ENCODE results near the gene TRMT10A.

TRMT10A gene, protein sequence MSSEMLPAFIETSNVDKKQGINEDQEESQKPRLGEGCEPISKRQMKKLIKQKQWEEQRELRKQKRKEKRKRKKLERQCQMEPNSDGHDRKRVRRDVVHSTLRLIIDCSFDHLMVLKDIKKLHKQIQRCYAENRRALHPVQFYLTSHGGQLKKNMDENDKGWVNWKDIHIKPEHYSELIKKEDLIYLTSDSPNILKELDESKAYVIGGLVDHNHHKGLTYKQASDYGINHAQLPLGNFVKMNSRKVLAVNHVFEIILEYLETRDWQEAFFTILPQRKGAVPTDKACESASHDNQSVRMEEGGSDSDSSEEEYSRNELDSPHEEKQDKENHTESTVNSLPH

DNA sequence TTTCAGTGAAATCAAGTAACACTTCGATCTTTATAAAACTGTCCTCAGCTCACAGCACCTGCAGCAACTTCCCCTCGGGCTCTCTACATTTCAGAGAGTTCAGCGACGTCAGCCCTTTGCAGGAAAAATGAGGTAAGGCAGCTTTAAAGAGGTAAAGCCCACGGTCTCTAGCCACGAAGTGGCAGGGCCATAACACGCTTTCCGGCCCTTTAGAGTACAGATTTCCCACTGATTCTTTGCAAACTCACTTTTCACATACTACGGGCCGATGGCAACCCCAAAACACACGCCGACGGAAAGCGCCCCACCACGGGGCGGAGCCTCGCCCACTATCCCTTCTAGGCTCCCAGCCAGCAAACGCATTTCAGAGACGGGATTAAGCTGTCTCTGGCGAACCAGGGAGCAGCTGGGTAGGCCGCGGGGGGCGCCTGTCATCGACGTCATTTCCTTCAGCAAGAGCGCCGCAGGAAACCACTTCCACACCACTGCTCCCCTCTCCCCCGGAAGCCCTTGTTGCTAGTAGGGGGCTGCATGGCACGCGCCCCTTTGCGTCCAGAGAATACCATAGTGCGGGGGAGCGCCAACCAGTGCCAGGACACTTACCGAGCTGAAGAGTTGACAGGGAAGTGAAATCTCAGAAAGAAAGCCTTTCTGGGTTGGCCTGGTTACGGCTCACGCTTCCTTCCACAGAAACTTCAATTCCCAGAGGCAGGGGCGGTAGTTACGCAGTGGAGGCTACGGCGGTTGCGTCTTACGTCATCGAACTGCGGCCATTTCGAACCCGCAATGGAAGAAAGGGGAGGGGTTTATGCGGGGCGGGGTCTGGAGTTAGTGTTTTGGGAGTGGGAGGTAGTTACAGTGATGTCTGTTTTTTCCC lies at the start of gene TRMT10A:
Gene TRMT10A (minus strand): TSS at position 730 of the 877 bp plus-strand sequence. CDS start 4,701 bp downstream, outside the sequence.
- peak; percentile 81 for DNase-seq (ENCODE audit: low read depth)

DNA sequence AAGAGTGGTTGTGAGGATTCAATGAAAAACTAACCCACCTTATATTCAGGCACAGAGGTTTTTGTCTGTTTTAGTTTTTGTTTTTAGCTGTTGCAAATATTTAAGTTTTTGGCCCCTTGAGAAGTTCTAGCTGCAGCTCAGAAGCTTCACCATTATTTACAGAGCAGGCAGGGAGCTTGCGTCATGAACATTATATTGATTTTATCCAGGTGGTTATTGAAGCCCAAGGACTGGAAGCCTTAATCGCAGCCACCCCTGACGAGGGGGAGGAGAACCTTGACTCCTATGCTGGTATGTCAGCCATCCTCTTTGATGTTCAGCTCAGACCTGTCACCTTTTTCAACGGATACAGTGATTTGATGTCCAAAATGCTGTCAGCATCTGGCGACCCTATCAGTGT lies 48.9 kb upstream of the TRMT10A start:
- no peak for DNase-seq (ENCODE audit: low read depth)

DNA sequence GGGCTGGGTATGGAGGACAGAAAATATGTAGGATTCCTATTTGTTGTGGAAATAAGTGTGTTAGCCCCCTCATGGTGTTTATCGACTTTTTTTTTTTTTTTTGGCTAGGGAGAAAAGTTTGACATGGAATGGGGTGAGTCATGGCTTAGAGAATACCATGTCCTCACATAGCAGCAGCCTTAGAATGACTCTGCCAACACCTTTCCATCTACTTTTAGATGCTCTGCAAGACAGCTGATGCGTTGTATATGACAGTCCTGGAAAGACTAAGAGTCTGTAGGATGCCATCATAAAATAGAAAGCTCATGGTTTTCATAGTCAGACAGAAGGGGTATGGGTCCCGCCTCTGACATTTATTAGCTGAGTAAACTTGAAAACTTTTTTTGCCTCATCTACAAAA lies 48.4 kb upstream of the TRMT10A start:
- DNase-seq (ENCODE audit: low read depth) = no peak

DNA sequence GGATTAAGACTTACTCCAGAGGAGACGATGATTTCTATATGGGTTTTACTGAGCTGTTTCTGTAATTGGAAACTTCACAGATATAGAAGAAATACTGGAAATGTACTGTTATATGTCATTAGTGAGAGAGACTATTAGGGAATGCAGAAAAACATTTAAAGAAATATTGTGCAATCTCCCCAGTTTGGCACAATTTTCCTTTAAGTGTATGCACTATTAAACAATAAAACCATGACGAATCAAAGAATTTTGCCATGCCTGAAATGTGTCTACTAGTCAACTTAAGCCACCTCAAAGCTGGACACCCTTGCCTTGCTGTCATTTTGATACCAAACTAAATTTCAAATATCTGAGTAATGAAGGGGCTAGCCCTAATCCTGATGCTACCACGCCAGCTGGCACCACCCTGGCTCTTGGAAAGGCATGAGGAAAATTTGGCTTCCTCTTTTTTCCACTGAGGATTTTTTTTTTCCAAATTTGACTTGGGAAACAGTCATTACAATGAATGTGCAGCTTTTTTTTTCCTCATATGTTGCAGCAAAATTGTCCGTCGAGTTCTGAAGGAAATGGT lies 46.9 kb upstream of the TRMT10A start:
- DNase-seq (ENCODE audit: low read depth) = no peak

DNA sequence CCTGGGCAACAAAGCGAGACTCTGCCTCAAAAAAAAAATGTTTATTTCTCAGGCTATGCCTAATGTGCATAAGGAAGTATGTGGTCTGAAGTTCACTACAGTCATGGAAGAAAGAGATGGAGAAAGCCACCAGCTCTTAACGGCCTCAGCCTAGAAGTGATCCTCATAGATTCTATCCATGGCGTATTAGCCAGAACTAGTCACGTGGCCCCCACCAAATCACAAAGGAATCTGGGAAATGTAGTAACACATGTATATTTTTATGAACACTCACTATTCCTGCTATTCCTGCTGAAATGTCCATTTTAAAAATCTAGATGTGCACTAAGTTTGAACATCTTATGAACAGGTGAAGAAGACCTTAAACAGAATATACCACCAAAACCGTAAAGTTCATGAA lies 44.6 kb upstream of the TRMT10A start:
- DNase-seq (ENCODE audit: low read depth) = no peak

DNA sequence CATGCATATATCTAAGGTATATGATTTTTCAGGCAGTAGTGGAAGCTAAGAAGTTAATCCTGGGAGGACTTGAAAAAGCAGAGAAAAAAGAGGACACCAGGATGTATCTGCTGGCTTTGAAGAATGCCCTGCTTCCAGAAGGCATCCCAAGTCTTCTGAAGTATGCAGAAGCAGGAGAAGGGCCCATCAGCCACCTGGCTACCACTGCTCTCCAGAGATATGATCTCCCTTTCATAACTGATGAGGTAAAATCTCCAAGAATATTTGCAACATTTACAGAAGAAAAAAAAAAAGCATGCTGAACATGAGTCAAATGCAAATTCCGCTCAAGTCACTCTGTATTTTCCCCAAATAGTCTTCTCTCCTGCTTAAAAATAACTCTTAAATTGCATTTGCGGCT lies 42.9 kb upstream of the TRMT10A start:
- DNase-seq (ENCODE audit: low read depth) = no peak

DNA sequence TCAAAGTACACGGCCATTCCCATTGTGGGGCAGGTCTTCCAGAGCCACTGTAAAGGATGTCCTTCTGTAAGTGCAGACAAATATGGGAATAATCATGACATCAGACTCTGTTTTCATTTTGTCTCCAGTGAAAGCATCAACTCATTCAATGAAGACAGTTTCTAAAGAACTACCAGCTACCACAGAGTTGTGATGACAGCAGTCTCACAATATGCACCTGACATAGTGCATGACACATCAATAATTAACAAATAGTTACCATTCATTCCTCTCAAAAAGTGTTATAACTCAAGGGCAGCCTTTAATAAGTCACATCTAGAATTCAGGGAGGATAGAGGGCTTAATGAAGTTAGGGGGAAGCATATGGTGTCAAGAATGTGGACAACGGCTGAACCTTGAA lies 31.0 kb upstream of the TRMT10A start:
- no peak for DNase-seq (ENCODE audit: low read depth)

DNA sequence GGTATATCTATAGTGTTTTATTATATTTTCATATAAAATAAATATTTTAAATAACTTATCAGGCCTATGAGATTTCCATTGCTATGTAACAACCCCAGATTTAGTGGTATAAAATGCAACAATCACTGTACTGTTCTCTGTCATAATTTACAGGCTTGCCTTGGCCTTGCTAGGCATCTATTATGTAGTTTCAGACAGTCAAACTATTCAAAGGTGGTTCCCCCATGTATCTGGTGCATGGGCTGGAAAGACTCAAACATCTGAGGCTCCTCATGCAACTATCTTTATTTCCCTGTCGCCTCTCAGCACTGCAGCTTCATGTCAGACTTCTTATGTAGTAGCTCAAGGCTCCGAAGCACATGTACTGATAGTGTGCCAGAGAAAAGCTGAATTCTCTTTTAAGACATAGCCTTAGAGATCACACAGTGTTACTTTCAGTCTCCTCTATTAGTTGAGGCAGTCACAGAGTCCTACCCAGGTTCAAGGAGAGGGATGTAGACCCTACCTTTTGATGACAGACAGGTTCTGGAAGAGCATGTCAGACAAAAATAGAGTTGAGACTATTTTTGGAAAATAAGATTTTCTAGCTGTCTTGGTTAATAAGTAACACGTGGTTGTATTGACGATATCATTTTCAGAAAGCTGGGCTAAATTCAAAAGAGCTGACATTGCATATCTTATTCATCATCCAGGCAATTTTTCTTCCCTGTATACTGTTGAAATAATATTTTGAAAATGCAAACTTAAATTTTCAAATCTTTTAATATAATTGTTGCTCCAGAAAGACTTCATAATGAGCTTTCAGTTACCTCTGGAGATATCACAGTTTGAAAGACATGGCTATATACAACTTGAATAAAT lies 30.2 kb upstream of the TRMT10A start:
- no peak for DNase-seq (ENCODE audit: low read depth)

DNA sequence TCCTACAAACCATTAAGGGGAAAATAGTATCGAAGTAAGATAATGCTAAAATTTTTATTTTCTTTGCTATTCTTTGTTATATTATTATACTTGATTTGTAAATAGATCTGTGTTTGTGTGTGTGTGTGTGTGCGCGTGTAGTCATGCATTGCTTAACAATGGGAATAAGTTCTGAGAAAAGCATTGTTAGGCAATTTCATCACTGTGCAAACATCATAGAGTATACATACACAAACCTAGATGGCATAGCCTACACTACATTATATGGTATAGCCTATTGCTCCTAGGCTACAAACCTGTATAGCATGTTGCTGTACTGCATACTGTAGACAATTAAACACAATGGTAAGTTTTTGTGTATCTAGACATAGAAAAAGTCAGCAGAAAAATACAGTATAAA lies 27.9 kb upstream of the TRMT10A start:
- no peak for DNase-seq (ENCODE audit: low read depth)

DNA sequence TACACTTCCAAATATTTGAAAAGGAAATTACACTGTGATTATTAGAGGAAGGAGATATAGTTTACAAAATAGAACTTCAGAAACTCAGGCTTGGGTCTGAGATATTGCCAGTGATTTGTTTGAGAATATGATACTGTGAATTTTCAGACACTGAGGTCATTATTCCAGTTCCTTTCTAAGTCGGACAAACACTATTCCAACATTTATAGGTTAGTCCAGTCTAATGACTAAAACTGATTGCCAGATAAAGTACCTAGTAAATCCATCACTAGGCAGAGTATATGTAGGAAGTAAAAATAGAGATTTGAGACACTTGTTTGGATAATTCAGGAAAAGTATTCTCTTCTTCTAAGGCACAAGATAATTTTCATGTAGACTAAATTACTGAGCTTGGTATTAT lies 24.0 kb upstream of the TRMT10A start:
- no peak for DNase-seq (ENCODE audit: low read depth)

DNA sequence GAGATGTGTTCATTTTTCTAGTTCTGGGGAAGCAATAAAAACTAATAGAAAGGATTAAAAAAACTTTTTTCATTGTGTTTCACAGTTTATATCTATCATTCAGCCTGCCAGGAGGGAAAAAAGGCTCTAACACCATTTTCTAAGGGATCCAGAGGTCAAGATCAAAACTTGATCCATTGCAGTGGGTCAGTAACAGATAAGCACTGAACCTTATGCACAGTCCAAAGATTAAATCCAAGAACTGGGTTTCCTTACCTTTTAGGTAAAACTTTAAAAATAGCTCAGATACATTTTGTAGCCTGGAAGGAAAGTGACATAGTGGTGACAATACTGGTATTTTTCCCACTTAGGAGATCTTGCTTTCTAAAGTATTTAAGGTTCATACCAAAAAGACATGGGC lies 23.5 kb upstream of the TRMT10A start:
- DNase-seq (ENCODE audit: low read depth) = no peak

DNA sequence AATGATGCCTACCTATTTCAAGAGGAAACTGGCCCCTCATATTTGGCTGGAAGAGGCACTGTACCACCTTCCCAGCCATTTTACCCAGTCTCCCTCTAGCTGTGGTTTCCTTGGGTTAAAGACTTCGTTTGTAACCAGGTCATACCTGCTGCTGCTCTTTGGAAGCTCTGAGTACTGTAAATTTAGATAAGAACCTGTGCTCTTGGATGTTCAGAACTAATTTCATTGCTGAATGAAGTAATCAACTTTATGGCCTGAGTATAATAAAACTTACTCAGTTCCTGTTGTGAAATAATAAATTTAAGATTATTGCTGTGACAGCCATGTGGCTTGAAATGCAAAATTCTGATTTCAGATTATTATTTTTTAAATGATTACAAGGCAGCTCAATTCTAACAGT lies 23.0 kb upstream of the TRMT10A start:
- no peak for DNase-seq (ENCODE audit: low read depth)

DNA sequence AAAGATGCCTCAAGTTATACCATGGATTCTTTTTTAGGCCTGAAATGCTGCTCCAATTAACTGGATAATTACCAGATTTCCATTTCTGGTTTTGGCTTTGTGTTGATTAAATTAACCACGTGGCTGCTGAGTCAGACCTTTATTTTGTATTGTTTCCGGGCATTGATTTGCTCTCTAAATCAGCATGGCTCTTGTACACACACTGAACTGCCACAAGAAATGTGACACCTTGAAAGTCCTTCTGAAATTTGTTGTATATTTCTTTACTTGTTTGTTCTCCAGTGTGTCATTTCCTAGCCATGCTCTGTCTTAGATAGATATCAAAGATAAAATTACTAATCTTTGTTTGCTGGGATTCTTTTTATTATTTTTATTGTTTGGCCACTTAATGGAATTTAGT lies 22.5 kb upstream of the TRMT10A start:
- no peak for DNase-seq (ENCODE audit: low read depth)

DNA sequence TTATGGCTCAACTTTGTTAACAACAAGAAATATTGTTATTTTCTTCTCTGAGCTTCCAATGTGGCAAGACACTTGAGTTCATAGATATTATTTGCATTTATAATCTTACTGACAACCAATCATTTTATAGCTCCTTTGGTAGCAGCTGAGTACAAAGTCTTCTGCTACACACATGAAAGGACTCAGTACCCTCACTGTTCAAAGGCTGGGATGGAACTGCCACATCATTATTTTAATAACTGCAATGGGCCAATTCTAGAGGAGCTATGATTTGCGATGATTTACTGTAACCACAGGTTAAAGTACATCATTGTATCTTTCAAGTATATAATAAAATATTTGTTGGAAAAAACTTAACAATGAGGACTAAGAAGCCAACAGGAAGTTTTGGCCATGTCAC lies 21.7 kb upstream of the TRMT10A start:
- no peak for DNase-seq (ENCODE audit: low read depth)

DNA sequence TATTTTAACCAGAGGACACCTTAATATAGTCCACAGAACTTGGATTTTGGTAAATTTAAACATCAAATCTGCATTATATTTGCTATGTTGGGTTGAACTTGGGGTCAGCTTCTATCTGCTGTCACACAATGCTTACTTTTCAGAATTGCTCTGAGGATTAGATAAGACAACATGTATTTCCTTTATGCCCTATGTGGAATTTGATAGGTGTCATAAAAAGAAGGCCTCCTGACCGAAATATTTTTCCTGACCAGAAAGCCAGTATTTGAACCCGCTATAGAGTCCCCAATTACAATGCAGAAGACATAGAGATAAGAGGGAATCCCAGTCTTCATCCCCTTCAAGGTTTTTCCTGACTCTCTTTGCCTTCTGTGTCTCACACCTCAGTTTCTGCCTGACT lies 14.9 kb upstream of the TRMT10A start:
- no peak for DNase-seq (ENCODE audit: low read depth)

DNA sequence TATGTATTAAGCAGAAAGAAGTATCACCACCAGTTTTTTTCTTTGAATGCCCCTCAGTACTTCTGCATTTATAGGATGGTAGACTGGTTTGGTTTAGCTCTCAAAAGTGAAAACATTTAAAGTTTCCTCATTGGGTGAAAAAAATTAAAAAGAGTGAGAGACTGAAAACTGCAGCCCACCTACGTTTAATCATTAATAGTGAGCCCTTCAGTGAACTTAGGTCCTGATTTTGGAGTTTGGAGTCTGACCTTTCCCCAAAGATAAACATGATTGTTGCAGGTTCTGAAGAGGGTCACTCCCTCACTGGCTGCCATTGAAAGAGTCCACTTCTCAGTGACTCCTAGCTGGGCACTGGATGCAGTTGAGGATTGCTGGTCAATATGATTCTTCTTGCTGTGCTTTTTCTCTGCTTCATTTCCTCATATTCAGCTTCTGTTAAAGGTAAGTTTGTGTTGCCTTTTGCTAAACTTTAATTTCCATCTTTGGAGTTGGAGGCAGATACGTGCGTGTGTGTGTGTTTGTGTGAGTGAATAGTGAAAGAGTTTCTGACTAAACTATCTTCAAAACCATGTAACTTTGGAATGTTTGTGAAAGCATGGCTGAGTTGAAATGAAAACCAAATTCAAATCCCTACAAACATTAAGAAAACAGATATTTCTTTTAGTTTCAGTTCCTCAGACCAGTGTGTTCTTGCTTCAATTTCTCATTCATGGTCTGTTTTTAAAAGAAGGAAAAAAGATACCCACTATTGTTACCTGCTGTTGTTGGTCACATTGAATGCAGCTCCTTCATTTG lies 10.9 kb upstream of the TRMT10A start, which contains the start of gene MTTP:
Gene MTTP (plus strand): TSS at position 295 of the 795 bp plus-strand sequence. CDS start 86 bp downstream, at position 381.
- DNase-seq (ENCODE audit: low read depth) = no peak

DNA sequence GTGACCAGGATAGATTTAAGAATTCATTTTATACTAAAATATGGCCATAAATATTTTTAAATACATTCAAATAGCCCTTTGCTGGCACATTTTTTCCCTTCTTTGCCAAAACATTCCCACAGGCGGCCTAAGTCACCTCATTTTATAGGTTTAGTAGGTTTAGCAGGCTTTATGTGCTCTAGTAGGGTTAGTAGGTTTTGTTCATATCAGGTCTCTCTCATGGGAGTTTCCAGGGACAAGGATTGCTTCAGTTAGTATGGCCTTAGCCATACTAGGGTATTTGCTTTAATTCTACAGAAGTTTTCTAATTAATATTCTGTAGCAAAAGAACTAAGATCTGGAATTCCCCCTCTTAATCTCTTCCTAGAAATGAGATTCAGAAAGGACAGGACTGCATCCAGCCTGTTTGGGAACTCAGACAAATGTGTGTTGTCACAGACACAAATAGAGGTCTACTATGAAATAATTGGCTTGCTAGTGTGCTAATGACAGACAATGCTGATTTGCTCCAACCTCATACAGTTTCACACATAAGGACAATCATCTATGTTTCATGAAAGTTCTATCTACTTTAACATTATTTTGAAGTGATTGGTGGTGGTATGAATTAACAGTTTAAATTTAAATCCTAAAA lies 10.0 kb upstream of the TRMT10A start:
- DNase-seq (ENCODE audit: low read depth) = no peak

DNA sequence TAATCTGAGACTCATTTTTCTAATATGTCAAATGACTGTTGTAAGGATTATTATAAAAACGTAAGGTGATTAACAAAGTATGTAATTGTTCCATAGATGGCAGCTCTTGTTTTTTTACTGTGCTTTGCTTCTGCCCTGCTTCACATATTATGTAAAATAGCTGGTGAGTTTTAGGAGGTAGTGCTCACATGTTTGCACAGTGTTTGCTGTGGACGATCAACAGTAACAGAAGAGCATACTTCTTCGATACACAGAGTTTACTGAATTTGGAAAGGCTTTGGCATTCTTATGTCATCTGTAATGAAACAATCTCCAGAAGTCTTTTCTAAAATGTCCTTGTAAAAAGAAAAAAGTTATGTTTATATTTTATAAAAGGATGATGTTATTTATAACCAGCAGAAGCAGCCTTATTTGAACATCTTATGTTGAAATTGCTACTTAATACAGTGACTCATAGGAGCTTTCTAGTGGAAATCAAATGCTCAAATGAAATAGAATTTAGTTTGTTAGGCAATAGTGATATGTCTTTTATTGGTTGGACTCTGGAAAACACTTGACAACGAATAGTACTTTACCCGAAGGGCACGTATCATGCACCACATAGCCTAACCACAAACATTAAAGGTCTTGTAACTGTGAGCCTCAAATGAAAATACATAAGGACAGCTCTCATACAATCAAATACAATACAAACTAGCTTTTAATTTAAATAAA lies 8.8 kb upstream of the TRMT10A start:
- DNase-seq (ENCODE audit: low read depth) = no peak

DNA sequence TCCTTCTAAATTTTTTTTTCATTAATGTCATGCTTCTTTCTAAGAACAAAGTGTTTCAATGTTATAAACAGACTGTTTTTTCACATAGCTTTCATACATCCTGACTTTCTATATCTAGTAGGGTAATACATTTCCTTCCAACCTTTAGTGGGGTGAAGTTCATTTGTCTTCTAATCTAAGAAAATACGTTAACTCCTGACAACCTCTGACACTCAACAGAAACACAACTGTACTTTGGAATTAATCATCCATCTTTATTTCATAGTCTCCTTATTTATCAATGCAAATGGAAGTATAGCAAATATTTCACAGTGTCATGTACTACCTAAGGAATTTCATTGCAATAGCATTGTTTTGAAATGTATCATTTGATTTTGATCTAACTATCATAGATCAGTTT lies 8.0 kb upstream of the TRMT10A start:
- no peak for DNase-seq (ENCODE audit: low read depth)

DNA sequence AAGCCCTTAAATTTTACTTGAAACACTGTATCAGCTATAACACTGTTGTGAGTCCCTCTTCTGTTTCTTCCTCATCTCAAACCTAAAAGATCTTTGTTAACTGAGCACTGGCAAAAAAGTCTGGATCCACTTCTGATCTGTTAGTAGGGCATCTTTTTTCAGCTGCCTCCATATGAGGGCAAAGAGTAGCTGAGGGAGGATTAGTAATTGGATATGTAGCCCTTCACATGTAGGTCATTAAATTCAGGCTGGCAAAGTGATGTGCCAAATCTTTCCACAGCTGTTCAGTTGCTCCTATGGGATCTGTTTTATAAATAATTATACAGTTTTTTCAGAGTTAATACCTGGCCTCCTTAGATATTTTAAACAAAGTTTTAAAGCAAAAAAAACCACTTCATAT lies 1.1 kb upstream of the TRMT10A start:
- DNase-seq (ENCODE audit: low read depth) = no peak
